TTC549 (cell line): ENCODE measurements around the gene OBP2A.
"Not testable (repeated sequence)": the region's sequence is repeated elsewhere in the genome, so short reads cannot be mapped to it uniquely, and the experiment has no call there.

Experiments used
- FAIRE-seq: peaks from 2 replicates; lab custom pipeline; 2012; peaks lifted over from hg19 to GRCh38; lab: Jason Lieb, UNC

The OBP2A gene, protein sequence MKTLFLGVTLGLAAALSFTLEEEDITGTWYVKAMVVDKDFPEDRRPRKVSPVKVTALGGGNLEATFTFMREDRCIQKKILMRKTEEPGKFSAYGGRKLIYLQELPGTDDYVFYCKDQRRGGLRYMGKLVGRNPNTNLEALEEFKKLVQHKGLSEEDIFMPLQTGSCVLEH

DNA sequence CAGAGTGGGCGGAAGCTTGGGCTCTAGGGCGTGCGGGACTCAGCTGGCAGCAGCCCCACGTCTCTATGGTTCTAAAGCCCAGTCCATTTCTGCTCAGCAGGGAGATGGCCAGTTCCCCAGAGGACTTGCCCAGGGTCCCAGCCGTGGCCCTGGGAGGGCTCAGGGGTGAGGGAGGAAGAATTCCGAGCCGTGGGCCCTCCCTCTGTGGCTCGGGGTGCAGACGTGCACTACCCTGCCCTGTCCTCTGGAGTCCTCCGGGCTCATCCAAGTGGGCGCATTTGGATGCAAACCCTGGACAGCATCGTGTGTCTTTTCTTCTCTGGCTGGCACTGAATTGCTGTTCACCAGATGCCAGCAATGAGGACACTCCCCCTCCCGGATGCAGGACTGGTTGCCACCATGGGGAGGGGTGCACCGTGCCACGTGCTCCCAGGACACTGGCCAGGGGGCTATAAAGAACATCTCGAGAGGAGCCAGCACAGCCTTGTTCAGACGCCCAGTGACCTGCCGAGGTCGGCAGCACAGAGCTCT lies at the start of gene OBP2A:
Gene OBP2A (plus strand): TSS at position 481 of the 531 bp plus-strand sequence. CDS start 55 bp downstream, outside the sequence.
- not testable (repeated sequence) for FAIRE-seq

DNA sequence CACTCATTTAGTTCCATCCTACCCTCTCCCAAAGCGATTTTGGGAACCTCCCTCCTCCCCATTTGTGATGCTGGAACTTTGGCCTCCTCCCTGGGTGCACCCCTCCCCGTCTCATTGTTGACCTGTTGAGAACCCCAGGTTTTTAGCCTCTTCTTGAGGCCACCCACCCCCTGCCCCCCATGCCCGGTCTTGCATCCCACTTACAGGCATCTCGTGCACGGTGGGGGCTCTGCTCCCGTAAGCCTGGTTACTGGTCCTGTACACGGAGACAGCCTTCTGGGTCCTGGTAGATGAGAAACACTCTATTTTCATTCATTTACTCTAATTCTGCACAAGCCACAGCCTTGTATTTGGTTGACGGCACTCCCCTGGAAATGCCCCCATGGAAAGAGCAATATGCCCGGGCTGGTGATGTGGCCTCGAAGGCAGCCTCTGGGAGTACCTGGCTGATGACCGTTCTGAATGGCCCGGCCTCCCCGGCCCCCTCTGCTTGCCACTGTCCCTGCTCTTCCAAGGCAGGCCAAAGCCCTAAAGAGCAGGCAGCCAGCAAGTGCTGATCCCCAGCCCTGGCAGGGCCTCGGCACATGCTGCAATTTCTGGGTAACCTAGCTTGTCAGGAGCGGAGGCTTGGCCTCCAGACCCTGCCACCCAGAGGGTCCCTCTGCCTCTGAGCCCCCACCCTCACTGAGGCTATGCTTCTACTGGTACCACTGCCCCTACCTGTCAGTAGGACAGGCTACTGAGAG lies 47.4 kb upstream of the OBP2A start:
- no peak for FAIRE-seq

DNA sequence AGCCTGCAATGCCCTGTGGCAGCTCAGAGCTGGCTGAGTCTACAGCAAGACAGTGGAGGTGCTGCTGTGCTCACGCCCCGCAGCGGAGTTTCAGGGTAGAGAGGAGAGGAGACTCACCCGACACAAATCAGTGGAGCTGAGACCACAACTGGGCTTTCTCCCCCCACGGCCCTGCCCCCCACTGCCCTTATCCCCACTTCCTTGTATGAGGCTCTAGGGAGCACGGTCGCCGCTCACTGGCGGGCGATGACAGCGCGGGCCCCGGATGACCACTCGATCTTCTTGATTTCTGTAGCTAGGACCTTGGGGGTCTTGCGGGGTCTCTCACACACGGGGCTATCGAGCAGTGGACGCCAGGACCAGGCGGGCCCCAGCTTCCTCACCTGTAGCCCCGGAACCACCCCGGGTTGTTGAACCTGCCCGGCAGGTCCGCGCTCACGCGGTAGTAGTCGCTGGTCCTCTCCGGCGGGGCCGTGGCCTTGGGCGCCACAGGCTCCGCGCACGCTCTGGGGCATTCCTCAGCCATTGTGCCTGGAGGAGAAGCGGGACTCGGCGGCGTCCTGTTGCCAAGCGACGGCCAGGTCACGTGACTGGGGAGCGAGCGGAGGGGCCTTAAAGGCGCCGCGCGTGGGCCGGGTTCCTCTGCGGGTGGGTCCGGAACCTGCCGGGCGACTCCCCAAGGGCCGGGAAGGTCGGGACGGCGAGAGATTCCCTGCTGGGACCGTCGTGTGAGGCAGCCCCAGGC lies 46.4 kb upstream of the OBP2A start:
- FAIRE-seq: no peak

DNA sequence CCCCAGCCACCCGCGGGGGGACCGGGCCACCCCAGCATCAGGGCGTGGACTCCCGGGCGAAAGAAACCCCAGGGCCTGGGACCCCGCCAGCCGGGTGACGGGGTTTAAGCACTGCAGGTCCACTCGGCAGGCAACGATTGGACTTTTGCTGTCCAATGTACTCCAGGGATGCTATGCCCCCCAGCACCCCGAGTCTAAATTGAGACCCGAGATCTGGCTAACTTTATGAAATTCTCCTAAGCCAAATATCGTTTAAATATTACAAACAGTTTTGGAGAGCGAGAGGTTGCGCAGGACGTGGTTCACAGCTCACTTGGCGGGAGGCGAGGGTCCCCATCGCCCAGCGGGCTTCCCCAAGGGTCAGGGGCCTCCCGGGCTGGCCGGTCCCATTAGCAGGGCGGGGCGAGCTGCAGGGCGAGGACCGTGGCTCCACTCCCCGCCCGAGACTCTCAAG lies 45.8 kb upstream of the OBP2A start:
- no peak for FAIRE-seq

DNA sequence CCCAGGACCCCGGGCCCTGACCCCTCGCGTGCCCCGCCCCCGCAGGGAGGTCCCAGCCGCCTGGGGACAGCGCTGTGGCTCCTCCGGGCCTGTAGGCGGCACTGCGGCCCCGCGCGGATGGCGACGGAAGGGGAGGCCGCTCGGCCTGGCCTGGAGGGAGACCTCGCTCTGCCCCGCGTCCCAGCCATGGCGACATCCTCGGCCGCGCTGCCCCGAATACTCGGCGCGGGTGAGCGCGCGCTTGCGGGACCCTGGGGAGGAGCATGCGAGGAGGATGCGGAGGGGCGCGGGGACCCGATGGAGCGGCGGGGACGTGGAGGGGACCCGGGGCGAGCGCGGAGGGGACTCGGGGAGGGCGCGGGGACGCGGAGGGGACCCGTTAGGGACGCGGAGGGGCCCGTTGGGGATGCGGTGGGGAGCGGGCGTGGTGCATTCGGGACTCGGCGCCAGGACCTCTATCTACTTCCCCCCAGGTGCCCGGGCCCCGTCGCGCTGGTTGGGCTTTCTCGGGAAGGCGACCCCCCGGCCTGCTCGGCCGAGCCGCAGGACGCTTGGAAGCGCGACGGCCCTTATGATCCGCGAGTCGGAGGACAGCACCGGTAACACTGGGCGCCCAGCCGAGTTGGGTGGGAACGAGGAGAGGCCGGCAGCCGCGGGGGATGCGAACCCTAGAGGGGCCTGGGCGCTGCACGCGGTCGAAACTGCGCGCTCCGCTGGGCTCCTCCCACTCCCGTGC lies 45.2 kb upstream of the OBP2A start, which contains the start of gene MRPS2:
Gene MRPS2 (plus strand): TSS at position 158 of the 736 bp plus-strand sequence. CDS start 29 bp downstream, at position 187.
- no peak for FAIRE-seq

DNA sequence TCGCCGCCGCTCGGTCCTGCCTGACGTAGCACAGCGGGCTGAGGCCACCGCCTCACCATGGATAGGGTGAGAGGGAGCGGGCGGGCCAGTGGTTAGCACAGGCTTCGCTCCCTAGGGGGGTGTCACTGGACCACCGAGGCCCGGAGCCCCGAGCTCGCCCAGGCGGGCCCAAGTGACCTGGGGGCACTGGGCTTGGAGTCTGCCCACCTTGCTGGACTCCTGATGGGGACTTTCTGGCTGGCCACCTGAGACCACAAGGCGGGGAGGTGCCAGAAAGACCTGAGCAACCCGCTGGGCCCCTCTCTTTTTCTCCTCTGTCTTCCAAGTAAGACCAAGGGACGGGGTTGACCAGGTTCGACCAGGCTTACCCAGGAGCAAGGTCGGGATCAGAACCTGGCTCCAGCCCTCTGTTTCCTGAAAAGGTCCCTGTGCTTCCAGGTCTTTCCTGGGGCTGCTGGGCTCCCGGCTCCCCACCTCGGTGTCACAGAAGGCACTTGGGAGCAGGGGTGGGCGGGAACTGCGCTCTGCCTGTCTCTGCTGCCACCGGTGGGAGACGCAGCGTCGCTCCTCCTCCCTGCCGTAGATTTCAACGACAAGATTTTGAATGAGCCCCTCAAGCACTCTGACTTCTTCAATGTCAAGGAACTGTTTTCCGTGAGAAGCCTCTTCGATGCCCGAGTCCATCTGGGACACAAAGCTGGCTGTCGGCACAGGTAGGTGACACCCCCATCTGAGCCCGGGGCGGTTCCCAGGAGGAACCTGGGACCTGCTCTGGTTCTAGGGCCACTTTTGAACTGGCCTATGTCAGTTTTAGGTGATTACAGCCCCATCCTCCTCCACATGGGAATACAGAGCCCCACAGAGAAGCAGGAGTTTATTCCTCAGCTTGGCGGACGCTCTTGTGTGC lies 44.4 kb upstream of the OBP2A start:
- FAIRE-seq: no peak

DNA sequence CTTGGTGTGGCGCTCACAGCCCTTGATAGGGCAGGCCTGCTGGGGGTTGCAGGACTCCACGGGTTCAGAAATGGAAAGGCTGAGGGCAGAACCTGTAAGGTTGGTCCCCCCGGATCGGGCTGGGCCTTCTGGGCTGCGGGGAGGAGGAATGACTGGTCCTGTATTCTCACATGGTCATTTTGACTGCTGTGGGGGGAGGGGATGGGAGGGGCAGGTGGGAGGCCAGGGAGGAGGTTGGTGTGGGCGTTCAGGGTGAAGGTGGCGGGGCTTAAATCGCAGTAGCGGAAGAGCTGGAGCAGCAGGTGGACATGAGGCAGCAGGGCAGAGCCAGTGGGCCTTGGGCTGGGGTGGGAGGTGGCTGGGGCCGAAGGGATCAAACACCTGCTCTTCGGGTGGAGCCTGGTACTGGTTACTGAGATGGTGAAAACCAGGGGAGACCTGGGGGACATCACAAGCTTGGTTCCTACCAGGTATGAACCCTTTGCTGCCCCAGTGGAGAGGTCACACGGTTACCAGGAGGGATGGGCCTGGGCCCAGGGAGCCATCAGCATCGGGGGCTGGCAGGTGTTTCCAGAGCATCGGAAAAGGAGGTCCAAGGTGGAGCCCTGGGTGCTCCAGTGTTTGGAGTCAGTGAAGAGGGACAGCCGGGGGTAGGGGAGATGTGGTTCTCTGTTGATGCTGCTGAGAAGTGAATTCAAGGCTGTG lies 43.6 kb upstream of the OBP2A start:
- FAIRE-seq: no peak

DNA sequence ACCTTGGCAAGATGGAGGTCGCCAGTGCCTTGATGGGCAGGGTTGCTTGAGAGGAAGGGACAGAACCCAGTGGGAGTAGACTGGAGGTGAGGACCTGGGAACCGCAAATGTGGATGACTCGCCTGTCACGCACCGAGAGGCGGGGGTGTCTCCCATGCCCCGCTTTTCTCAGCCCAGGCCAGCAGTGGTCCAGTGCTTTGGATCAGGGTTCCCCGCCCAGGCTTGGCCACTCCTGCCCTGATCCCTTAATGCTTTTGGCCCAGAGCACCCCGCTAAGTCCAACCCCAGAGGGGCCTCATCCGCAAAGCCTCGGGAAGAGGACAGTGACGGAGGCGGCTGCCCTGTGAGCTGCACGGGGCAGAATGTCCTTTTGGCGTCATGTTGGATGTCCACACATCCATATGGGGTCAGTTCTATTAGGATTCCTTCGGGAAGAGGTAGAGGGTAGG lies 43.0 kb upstream of the OBP2A start:
- no peak for FAIRE-seq

DNA sequence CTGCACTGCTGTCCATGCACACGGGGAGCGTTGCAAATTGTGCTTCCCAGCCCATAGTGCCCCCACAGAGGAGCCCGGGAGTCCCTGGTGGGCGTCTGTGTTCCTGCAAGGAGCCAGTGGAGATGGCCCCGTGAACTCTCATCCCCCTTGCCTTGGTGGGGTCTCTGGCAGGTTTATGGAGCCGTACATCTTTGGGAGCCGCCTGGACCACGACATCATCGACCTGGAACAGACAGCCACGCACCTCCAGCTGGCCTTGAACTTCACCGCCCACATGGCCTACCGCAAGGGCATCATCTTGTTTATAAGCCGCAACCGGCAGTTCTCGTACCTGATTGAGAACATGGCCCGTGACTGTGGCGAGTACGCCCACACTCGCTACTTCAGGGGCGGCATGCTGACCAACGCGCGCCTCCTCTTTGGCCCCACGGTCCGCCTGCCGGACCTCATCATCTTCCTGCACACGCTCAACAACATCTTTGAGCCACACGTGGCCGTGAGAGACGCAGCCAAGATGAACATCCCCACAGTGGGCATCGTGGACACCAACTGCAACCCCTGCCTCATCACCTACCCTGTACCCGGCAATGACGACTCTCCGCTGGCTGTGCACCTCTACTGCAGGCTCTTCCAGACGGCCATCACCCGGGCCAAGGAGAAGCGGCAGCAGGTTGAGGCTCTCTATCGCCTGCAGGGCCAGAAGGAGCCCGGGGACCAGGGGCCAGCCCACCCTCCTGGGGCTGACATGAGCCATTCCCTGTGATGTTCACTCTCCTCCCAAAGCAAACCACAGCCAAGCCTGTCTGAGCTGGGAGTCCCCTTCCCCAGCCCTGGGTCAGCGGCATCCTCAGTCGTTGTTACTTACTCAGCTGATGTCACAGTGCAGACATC lies 42.3 kb upstream of the OBP2A start:
- FAIRE-seq: no peak

DNA sequence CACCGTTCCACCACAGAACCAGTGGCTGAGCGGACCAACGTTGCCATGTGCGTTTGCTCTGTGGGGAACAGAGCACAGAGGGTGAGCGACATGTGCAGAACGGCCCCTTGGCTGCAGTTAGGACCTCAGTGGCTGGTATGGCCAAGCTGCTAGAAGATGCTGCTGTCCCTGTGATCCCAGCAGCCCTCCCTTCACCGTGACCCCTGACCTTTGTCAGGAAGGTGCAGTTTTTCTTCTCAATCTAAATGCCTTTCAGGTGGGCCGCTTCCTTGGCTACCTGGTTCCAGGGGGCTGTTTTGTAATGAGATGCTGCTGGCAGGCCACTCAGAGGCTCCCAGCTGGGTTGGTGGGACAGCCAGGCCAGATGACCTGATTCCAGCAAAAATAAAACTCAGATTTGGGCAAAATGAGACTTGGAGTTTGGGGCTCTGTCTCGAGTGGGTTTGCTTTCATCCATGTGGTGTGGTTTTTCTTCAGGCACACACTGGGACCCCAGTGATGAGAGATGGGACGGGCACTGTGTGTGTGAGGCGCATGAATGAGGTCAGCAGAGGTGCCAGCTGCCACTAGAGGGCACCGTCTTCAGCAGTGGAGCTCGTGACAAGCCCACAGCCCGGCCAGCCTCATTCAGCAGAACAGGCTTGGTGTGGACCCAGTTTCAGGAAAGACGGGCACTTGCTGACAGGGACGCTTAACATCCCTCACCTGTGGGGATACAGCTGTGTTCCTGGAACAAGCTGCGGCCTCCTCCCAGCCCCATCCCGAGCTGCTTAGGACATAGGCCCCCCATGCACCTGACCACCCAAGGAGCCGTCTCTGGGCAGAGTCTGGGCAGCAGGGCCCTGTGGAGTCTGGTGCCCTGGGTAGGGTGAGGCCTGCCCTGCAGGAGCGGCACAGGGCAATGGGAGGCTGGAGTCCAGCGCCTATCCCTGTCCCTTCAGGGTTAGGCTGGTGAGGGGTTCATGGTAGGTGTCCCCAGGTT lies 41.4 kb upstream of the OBP2A start:
- FAIRE-seq: no peak

DNA sequence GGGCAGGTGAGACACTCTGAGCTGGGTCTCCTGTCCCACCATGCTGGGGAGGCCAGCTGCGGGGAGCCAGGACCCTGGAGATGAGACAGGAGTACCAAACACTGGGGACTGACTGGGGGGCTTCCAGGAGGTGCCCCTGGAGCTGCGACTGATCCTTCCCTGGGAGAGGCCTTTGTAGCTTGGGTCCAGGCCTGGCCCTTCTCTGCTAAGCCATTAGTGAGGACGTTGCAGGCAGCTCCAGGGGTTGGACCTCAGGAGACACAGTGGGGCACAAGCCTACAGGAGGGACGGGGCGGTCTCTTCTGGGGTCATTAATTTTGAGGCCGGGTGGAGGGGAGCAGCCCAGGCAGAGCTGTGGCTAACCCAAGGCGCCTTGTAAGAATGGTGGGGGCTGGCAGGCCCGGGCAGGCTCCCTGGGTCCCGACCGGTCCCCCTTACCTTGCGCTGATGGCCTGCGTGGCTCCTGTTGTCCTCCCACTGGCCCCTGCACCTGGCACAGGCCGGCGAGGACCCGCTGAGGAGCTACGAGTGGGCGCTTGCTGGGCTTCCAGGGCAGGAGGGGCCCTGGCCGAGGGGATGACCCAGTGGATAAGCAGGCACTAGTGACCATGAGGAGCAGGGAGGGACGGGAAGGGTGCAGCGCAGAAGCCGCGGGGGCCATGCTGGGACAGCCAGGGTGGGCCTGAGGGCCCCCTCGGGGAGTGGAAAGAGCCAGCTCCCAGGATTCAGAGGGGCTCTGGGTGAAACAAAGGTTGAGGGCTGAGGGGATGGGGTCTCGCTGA lies 40.3 kb upstream of the OBP2A start:
- FAIRE-seq: no peak

DNA sequence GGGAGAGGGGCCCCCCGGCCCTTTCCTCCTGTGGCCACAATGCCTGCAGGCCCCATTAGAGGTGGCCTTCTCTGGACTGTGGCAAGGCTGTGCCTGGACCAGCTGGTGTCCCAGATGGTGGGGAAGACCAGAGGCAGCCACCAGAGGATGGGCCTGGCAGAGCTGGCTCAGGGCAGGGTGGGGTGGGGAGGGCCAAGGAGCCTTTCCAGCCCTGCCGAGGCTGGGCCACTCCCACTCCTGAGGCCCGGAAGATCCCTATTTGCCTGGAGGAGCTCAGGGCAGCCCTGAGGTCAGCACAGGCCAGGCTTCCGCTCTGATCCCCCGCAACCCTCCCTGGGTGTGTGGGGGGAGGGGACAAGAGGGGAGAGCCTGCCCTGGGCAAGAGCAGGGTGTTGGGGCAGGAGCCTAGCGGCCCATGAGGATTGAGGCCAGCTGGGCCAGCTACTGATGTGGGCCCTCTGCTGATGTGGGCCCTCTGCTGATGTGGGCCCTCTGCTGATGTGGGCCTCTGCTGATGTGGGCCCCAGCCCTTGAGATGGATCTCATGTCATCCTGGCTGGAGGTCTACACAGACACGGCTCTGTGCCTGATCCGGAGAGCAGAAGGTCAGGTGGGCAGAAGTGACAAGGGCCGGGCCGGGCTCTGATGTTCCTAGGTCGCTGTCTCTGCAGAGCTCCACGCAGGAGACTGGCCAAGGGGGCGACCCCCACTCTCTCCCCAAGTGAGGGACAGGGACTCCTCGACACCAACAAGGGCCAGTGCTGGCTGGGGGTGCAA lies 39.4 kb upstream of the OBP2A start:
- FAIRE-seq: no peak

DNA sequence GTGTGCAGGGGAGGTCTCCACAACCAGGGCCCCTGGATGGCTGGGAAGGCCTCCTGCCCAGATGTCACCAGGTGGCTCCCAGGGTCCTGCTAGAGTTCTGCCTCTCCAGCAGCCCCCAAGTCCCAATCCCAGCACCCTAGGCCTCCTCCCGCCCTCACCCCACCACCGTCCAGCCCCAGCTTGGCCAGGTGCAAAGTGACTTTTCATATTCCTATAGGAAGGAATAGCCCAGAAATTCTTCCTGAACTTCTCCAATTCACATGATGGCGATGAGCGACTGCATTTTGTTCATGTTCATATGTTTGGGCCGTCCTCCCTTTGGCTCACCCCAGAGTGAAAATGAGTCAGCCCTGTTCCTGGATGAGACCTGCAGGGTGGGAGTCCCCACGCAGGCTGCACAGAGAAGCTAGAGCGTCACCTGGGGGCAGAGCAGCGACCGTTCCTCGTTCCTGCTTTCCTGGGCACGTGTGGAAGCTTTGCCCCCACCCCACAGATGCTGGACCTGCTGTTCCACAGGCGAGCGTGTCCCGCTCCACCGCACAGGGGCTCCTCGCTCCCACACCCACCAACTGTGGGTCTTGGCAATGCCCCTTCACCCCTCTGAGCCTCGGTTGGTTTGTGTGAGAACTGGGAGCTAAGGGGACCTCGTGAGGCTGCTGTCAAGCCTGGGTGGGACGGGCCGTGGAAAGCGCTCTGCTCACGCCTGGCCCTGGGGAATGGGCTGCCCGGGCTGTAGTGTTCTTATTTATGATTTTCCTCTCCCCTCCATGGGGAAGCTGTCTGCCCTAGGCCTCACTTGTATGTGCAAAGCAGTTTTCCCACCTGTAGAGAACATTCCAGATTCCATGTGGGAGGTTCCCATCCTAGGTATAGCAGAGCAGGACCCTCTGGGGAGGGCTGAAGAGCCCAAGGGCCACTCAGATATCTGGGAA lies 38.6 kb upstream of the OBP2A start:
- no peak for FAIRE-seq

DNA sequence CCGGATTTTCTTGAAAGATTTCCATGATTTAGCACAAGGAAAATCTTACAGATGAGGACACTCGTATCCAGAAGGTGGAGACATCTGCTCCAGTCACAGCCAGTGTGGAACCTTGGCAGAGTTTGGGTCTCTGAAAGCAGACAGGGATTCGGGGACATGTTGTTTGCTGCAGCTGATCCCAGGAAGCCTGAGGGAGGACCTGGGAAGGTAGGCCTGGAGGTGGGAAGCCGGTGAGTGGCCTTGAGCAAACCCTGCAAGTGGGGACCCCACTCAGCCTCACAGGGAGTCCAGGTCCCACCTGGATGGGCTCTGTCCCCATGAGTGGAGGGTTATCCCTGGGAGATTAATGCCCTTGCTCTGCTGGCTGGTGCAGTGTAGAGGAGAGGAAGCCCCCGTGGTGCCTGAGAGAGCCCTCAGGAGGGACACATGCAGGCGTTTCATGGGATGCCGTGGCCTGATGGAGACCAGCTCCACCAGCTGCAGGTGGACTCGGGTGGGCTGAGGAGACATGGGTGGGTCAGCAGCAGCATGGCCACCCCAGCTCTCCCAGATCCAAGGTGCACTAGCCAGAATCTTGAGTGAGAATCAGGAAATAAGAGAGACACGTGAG lies 37.6 kb upstream of the OBP2A start:
- FAIRE-seq: no peak

DNA sequence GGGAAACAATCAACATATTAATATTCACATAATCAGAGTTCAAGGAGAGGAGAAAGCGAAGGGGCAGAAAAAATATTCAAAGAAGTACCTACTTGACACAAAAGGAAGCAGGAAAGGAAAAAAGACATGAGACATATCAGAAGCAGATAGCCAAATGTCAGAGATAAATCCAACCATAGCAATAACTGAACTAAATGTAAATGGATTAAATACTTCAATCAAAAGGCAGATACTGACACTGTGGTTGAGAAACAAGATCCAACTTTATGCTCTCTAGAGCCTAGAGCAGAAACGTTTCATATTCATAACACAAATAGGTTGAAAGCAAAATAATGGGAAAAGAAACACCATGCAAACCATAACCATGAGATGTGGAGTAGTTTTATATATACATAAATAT lies 36.5 kb upstream of the OBP2A start:
- FAIRE-seq: no peak
